Measurements from ENCODE around the gene BTC.
A peak's percentile ranks its signal among the peaks of the same experiment; 100 is the strongest.
"Not testable (repeated sequence)": the region's sequence is repeated elsewhere in the genome, so short reads cannot be mapped to it uniquely, and the experiment has no call there.

Gene BTC

GRCh38 chr4:74794382-74795010, at the start of gene BTC:
Gene BTC (minus strand): TSS chr4:74794523. CDS start chr4:74794325, 198 bp downstream.
- DNase-seq (ENCODE audit: low spot score): peak; percentile 7

GRCh38 chr4:74840936-74841509, 46.7 kb upstream of the BTC start:
- DNase-seq (ENCODE audit: low spot score): no peak

- no peak for DNase-seq (ENCODE audit: low spot score)
Measured at GRCh38 chr4:74838746-74839370, 44.5 kb upstream of the BTC start.

GRCh38 chr4:74830928-74831327, 36.6 kb upstream of the BTC start:
- no peak for DNase-seq (ENCODE audit: low spot score)

GRCh38 chr4:74823194-74823593, 28.9 kb upstream of the BTC start:
- DNase-seq (ENCODE audit: low spot score): no peak

- no peak for DNase-seq (ENCODE audit: low spot score)
Measured at GRCh38 chr4:74822603-74823002, 28.3 kb upstream of the BTC start.

- no peak for DNase-seq (ENCODE audit: low spot score)
Measured at GRCh38 chr4:74821541-74821940, 27.2 kb upstream of the BTC start.

- no peak for DNase-seq (ENCODE audit: low spot score)
Measured at GRCh38 chr4:74814052-74814451, 19.7 kb upstream of the BTC start.

GRCh38 chr4:74812056-74812455, 17.7 kb upstream of the BTC start:
- not testable (repeated sequence) for DNase-seq (ENCODE audit: low spot score)

- DNase-seq (ENCODE audit: low spot score): no peak
Measured at GRCh38 chr4:74805601-74806000, 11.3 kb upstream of the BTC start.

GRCh38 chr4:74800310-74800709, 6.0 kb upstream of the BTC start:
- no peak for DNase-seq (ENCODE audit: low spot score)

GRCh38 chr4:74796631-74797030, 2.3 kb upstream of the BTC start:
- no peak for DNase-seq (ENCODE audit: low spot score)

- DNase-seq (ENCODE audit: low spot score): peak; percentile 2
Measured at GRCh38 chr4:74793757-74794381, 454 bp downstream of the BTC start.

GRCh38 chr4:74790652-74791051, 3.7 kb downstream of the BTC start:
- no peak for DNase-seq (ENCODE audit: low spot score)

GRCh38 chr4:74789518-74789917, 4.8 kb downstream of the BTC start:
- no peak for DNase-seq (ENCODE audit: low spot score)

GRCh38 chr4:74777531-74777930, 16.8 kb downstream of the BTC start:
- no peak for DNase-seq (ENCODE audit: low spot score)

- DNase-seq (ENCODE audit: low spot score): no peak
Measured at GRCh38 chr4:74772783-74773182, 21.5 kb downstream of the BTC start.

- DNase-seq (ENCODE audit: low spot score): no peak
Measured at GRCh38 chr4:74772106-74772505, 22.2 kb downstream of the BTC start.

- DNase-seq (ENCODE audit: low spot score): no peak
Measured at GRCh38 chr4:74770226-74770910, 24.0 kb downstream of the BTC start.

GRCh38 chr4:74768857-74769525, 25.3 kb downstream of the BTC start:
- no peak for DNase-seq (ENCODE audit: low spot score)

- no peak for DNase-seq (ENCODE audit: low spot score)
Measured at GRCh38 chr4:74764119-74764518, 30.2 kb downstream of the BTC start.

- DNase-seq (ENCODE audit: low spot score): no peak
Measured at GRCh38 chr4:74758551-74759145, 35.7 kb downstream of the BTC start.
